ENCODE results near the gene C1QTNF9B. TPM values are rescaled to one million over a fixed set of nuclear protein-coding genes. Genes with fewer than 3 reads are reported as not detected.

Gene C1QTNF9B
- total RNA-seq, 1 donor from 2014 or later, result not detected

DNA sequence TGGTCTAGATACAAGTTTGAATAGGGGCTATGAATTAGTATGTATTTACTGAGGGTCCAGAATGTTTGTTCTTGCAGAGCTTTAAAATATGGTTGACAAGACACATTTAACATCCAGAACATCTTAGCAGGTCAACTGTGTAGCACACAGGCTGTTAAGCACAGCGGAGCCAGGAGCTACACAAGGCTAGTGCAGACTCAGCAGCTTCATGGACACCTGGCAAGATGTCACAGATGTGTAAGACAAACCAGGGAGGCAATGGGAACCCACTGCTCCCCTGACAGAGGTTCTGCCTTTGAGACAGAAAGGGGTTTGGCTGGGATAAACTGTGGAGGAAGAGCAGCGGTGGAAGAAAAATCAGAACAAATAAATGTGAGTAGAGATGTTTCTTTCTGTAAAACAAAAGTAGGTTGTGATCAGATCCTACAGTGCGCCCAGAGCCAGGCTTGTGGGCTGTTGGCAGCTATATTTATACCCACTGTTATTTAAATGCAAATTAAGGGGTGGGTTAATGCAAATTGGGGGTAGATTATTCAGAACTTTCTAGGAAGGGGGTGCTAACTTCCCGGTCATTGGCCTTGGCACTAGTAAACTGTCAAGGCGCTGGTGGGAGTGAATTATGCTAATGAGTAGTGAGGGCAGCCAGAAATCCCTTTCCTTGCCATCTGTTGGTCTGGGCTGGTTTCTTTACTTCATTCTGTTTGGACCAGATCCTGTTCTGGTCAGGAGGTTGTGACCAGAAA is 41.1 kb downstream of the C1QTNF9B start:
- no peak for DNase-seq (ENCODE audit: low spot score, unreplicated experiment)
- Mint-ChIP-seq H3K9me3 (ENCODE audit: low read depth) (no peaks in the 10 kb centered on the region), H3K36me3 (ENCODE audit: insufficient read depth) (peaks cover 11% of the 10 kb centered on the region), H3K27ac (no peak overlapping the region), H3K4me1 (ENCODE audit: low read depth) (no peaks in the 10 kb centered on the region), H3K27me3 (peaks cover 4% of the 10 kb centered on the region), H3K4me3 (ENCODE audit: low read depth) (no peak overlapping the region)
- TF ChIP-seq, protein P1, sequence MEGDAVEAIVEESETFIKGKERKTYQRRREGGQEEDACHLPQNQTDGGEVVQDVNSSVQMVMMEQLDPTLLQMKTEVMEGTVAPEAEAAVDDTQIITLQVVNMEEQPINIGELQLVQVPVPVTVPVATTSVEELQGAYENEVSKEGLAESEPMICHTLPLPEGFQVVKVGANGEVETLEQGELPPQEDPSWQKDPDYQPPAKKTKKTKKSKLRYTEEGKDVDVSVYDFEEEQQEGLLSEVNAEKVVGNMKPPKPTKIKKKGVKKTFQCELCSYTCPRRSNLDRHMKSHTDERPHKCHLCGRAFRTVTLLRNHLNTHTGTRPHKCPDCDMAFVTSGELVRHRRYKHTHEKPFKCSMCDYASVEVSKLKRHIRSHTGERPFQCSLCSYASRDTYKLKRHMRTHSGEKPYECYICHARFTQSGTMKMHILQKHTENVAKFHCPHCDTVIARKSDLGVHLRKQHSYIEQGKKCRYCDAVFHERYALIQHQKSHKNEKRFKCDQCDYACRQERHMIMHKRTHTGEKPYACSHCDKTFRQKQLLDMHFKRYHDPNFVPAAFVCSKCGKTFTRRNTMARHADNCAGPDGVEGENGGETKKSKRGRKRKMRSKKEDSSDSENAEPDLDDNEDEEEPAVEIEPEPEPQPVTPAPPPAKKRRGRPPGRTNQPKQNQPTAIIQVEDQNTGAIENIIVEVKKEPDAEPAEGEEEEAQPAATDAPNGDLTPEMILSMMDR (IDR thresholded peaks at IDR 0.05; ENCODE audit: unreplicated experiment), result no peak

DNA sequence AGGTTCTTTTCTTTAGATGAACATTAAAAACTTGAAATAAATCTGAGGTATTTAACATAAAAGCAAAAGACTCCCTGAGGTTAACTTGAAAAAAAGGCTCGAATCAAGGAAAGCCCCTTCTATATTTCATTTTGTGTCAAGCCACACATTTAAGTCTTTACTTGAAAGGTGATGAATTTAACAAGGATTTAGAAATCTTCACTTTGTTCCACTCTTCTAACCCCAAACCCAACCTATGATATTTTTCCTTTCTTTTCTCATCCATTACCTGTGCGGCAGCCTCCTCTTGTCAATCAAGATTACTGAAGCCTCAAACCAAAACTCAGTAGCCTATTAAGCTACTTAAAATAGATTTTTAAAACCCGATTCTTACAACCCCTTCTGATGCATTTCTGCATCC is 41.9 kb downstream of the C1QTNF9B start:
- Mint-ChIP-seq H3K27me3 (peaks cover 9% of the 10 kb centered on the region), H3K27ac (no peak overlapping the region), H3K4me3 (ENCODE audit: low read depth) (no peak overlapping the region), H3K9me3 (ENCODE audit: low read depth) (no peaks in the 10 kb centered on the region), H3K36me3 (ENCODE audit: insufficient read depth) (peaks cover 9% of the 10 kb centered on the region), H3K4me1 (ENCODE audit: low read depth) (no peaks in the 10 kb centered on the region)
- DNase-seq (ENCODE audit: low spot score, unreplicated experiment), result no peak
- TF ChIP-seq, protein P1 (IDR thresholded peaks at IDR 0.05; ENCODE audit: unreplicated experiment), result no peak

DNA sequence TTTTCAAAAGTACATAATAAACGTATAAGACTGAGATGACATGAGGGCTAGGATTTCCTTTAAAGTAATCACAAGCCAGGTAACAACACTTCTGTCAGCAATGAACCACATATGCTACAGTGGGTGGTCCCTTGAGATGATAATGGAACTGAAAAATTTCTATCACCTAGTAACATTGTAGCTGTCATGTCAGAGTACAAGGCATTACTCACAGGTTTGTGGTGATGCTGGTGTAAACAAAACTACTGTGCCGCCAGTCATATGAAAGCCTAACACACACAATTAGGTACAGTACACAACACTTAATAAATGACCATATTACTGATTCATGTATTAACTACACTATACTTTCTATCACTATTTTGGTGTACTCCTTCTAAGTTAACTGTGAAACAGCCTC is 45.0 kb downstream of the C1QTNF9B start:
- Mint-ChIP-seq H3K4me3 (ENCODE audit: low read depth) (no peak overlapping the region), H3K27me3 (peaks cover 27% of the 10 kb centered on the region), H3K36me3 (ENCODE audit: insufficient read depth) (peaks cover 4% of the 10 kb centered on the region), H3K9me3 (ENCODE audit: low read depth) (no peaks in the 10 kb centered on the region), H3K4me1 (ENCODE audit: low read depth) (peaks cover 3% of the 10 kb centered on the region), H3K27ac (no peak overlapping the region)
- TF ChIP-seq, protein P1 (IDR thresholded peaks at IDR 0.05; ENCODE audit: unreplicated experiment), result no peak
- no peak for DNase-seq (ENCODE audit: low spot score, unreplicated experiment)

DNA sequence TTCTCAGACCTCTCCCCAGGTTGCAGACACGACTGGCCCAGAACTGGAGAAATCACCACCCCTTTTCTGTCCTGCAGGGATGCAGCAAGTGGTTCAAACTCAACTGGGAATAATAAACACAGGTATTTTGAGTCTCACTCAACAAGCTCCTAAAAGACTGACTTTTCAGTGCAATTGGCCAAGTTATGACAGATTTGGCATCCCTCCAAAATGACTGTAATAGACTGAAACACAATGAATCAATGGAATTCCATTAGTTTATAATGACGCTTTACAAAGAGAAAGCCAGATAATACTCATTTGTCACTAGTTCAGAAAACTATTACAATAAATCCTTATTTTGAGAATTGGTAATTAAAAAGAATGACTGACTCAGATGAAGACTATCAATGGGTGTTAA is 46.2 kb downstream of the C1QTNF9B start:
- H3K27me3 Mint-ChIP-seq, result peaks cover 27% of the 10 kb centered on the region
- H3K9me3 Mint-ChIP-seq (ENCODE audit: low read depth), result no peaks in the 10 kb centered on the region
- H3K27ac Mint-ChIP-seq, result no peak overlapping the region
- peaks cover 4% of the 10 kb centered on the region for H3K36me3 Mint-ChIP-seq (ENCODE audit: insufficient read depth)
- no peak for DNase-seq (ENCODE audit: low spot score, unreplicated experiment)
- H3K4me3 Mint-ChIP-seq (ENCODE audit: low read depth), result no peak overlapping the region
- TF ChIP-seq, protein P1 (IDR thresholded peaks at IDR 0.05; ENCODE audit: unreplicated experiment), result no peak
- peaks cover 7% of the 10 kb centered on the region for H3K4me1 Mint-ChIP-seq (ENCODE audit: low read depth)

DNA sequence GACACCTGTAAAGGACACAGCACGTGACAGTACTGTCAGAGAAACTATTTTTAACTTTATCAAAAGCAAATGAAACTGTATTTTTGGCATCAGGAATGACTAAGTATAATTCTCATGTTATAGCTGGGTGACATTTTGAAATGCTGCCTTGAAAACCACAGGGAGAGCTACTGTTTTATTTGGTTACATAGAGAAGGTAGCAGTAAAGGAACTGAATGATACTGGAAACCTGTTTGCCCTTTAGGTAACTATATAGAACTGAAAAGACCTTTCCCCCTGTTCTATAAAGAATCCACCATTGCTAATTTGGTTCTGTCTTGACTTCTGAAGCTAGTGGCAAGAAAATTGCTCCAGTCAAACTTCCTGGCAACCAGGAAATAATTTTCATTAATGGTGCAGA is 47.2 kb downstream of the C1QTNF9B start:
- no peak overlapping the region for H3K27ac Mint-ChIP-seq
- H3K9me3 Mint-ChIP-seq (ENCODE audit: low read depth), result no peaks in the 10 kb centered on the region
- no peak for DNase-seq (ENCODE audit: low spot score, unreplicated experiment)
- no peak overlapping the region for H3K4me3 Mint-ChIP-seq (ENCODE audit: low read depth)
- peaks cover 7% of the 10 kb centered on the region for H3K4me1 Mint-ChIP-seq (ENCODE audit: low read depth)
- peaks cover 4% of the 10 kb centered on the region for H3K36me3 Mint-ChIP-seq (ENCODE audit: insufficient read depth)
- peaks cover 27% of the 10 kb centered on the region for H3K27me3 Mint-ChIP-seq
- TF ChIP-seq, protein P1 (IDR thresholded peaks at IDR 0.05; ENCODE audit: unreplicated experiment), result no peak
